Type B pancreatic cell (in vitro differentiated cells): ENCODE measurements around the gene ST6GALNAC3. TPM values are rescaled to one million over a fixed set of nuclear protein-coding genes. Genes with fewer than 3 reads are reported as not detected.

Experiments
- DNase-seq: peaks from one replicate; pipeline ENCODE4 v3.0.0; 2021; ENCODE audit warnings: mixed read lengths; ENCODE audit not compliant: unreplicated experiment; ENCODE audit errors: extremely low spot score
- H3K27ac Mint-ChIP-seq: 2 replicates; pipeline ENCODE4 v1.8.0; 2021; ENCODE audit warnings: mild to moderate bottlenecking, mixed read lengths
- H3K27me3 Mint-ChIP-seq: 2 replicates; pipeline ENCODE4 v1.8.0; 2021; ENCODE audit warnings: mixed read lengths
- H3K36me3 Mint-ChIP-seq: 2 replicates; pipeline ENCODE4 v1.8.0; 2021; ENCODE audit warnings: mixed read lengths
- H3K4me1 Mint-ChIP-seq: one replicate; pipeline ENCODE4 v1.8.0; 2021; ENCODE audit warnings: mixed read lengths; ENCODE audit not compliant: unreplicated experiment
- H3K4me3 Mint-ChIP-seq: 2 replicates; pipeline ENCODE4 v1.8.0; 2021; ENCODE audit warnings: mild to moderate bottlenecking, mixed read lengths
- H3K9me3 Mint-ChIP-seq: 2 replicates; pipeline ENCODE4 v1.8.0; 2021; ENCODE audit warnings: mixed read lengths
- CTCF ChIP-seq: fragments of 200-600 bp; sonication (generic); conservative IDR thresholded peaks from 2 replicates; pipeline ENCODE4 v1.5.0; 2021; ENCODE audit warnings: antibody characterized with exemption, mild to moderate bottlenecking
- total RNA-seq: library from RNA; stranded (reverse); gene quantifications from 2 replicates; pipeline ENCODE4 v1.2.1, GENCODE V29; 2021; ENCODE audit warnings: low replicate concordance

The ST6GALNAC3 gene
- total RNA-seq, 1 donor from 2014 or later = 24.7 TPM

DNA sequence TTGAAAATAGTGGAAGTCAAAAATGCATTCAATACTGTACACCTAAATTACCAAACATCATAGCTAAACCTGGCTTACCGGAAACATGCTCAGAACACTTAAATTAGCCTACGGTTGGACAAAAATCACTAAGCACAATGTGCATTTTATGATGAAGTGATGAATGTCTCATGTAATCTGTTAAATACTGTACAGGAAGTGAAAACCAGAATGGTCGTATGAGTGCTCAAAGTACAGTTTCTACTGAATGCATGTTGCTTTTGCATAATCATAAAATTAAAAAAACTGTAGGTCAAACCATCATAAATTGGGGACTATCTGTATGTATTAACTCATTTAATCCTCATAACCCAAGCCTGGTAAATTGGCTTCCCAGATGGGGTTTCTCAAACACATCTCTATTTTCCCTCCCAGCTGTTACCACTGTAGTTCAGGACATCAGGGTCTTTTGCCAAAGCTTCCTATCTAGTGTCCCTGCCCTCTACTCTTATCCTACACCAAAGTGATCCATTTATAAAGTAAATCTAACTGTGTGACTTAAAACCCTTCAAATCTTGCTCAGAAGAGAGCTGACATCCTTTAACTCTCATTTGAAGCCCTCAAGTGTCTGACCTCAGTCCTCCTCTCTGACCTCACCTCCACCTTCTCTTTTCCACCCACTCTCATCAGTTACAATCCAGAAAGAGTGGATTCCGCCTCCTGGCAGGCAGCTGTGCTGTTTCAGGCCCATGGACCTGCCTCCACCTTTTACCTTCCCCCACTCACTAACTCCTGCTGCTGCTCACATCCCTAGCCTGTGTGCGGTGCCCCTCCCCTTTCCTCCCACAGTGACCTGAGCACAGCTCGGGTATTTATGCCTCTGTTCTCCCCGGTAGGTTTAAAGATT is 436.4 kb downstream of the ST6GALNAC3 start:
- Mint-ChIP-seq H3K4me1 (peaks cover 12% of the 10 kb centered on the region), H3K27ac (peak overlapping the region; percentile 4), H3K4me3 (no peak overlapping the region), H3K27me3 (no peaks in the 10 kb centered on the region), H3K9me3 (no peaks in the 10 kb centered on the region), H3K36me3 (peaks cover 10% of the 10 kb centered on the region)
- no peak for DNase-seq
- no peak for TF ChIP-seq CTCF

- no peak for TF ChIP-seq CTCF
- peak overlapping the region; percentile 4 for H3K27ac Mint-ChIP-seq
- DNase-seq = no peak
- H3K27me3 Mint-ChIP-seq = no peaks in the 10 kb centered on the region
- no peak overlapping the region for H3K4me3 Mint-ChIP-seq
- no peaks in the 10 kb centered on the region for H3K9me3 Mint-ChIP-seq
- H3K36me3 Mint-ChIP-seq = peaks cover 10% of the 10 kb centered on the region
- peaks cover 12% of the 10 kb centered on the region for H3K4me1 Mint-ChIP-seq
These were observed 437.1 kb downstream of the ST6GALNAC3 start for GRCh38 chr1:76511558-76512179.

DNA sequence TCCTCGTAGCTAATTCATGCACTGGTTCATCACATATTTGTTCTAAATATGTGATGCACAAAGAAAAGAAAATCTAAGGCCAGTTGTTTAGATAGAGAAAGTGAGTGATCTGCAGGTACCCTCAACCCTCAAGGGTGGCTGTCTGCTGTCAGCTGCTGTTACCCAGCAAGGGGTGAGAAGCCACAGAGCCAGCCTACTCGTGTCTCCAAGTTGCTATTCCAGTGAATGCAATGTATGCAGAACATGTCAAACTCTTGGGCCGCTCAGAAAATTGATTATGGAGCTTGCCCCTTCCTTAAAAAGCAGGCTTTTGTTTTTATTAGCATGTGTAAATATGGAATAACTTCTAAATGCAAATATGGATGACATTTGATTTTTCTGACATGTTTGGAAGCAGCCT is 456.4 kb downstream of the ST6GALNAC3 start:
- peaks cover 31% of the 10 kb centered on the region for H3K4me1 Mint-ChIP-seq
- DNase-seq = no peak
- H3K4me3 Mint-ChIP-seq = no peak overlapping the region
- H3K9me3 Mint-ChIP-seq = no peaks in the 10 kb centered on the region
- H3K27ac Mint-ChIP-seq = no peak overlapping the region
- TF ChIP-seq CTCF = no peak
- no peaks in the 10 kb centered on the region for H3K36me3 Mint-ChIP-seq
- H3K27me3 Mint-ChIP-seq = no peaks in the 10 kb centered on the region

GRCh38 chr1:76541618-76542017 is 467.1 kb downstream of the ST6GALNAC3 start:
- H3K36me3 Mint-ChIP-seq = no peaks in the 10 kb centered on the region
- no peak overlapping the region for H3K27ac Mint-ChIP-seq
- TF ChIP-seq CTCF = no peak
- H3K4me3 Mint-ChIP-seq = no peak overlapping the region
- no peaks in the 10 kb centered on the region for H3K27me3 Mint-ChIP-seq
- no peak for DNase-seq
- no peaks in the 10 kb centered on the region for H3K9me3 Mint-ChIP-seq
- peaks cover 5% of the 10 kb centered on the region for H3K4me1 Mint-ChIP-seq

GRCh38 chr1:76542359-76542758 is 467.8 kb downstream of the ST6GALNAC3 start:
- Mint-ChIP-seq H3K27me3 (no peaks in the 10 kb centered on the region), H3K9me3 (no peaks in the 10 kb centered on the region), H3K4me1 (peaks cover 5% of the 10 kb centered on the region), H3K4me3 (no peak overlapping the region), H3K27ac (no peak overlapping the region), H3K36me3 (no peaks in the 10 kb centered on the region)
- no peak for TF ChIP-seq CTCF
- no peak for DNase-seq
